Measurements from ENCODE around the gene BAK1.
"Not testable (repeated sequence)": the region's sequence is repeated elsewhere in the genome, so short reads cannot be mapped to it uniquely, and the experiment has no call there.

GRCh38 chr6:33530617-33531016, 49.5 kb downstream of the BAK1 start:
- not testable (repeated sequence) for TF ChIP-seq EZH2 (IDR thresholded peaks at IDR 0.05; ENCODE audit: borderline replicate concordance, low read length); CTCF (IDR thresholded peaks at IDR 0.05; ENCODE audit: low read length)

All from OCI-LY1 (cell line).